ENCODE results near the gene TRIM67.

Gene TRIM67

GRCh38 chr1:231264642-231265041 lies 102.8 kb downstream of the TRIM67 start:
- H3K27ac ChIP-seq, result no peak overlapping the region
- H3K4me3 ChIP-seq, result no peak overlapping the region

GRCh38 chr1:231265379-231265778 lies 103.5 kb downstream of the TRIM67 start:
- Histone ChIP-seq H3K27ac (no peak overlapping the region), H3K4me3 (no peak overlapping the region)

- Histone ChIP-seq H3K4me3 (no peak overlapping the region), H3K27ac (no peak overlapping the region)
Observed at GRCh38 chr1:231266811-231267322, 105.0 kb downstream of the TRIM67 start.

All from skin epidermis (tissue), 12 donors.